Measurements from ENCODE around the gene HDAC10. TPM values are rescaled to one million over a fixed set of nuclear protein-coding genes. Genes with fewer than 3 reads are reported as not detected.

Gene HDAC10
- total and polyA plus RNA-seq, 3 donors from 2014 or later, result 13.5 to 33.1 (median 32.1) TPM

DNA sequence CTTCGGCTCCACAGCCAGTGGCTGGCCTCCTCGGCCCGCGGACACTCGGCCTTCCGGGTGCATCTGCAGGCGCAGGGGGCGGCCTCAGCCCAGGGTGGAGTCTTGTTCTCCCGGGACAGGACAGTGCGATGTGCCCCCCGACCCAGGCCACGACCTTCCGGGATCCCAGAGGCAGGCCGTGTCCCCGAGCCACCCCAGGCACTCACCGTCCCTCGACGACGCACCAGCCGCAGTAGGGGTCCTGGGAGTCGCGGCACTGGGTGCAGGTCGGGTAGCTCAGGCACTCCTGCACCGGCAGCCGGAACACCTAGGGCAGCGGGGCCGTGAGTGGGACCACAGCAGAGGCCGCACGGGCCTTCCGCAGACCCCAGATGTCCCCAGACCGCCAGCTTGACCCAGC lies 36.7 kb upstream of the HDAC10 start:
- DNase-seq, result no peak
- Histone ChIP-seq H3K4me1 (peaks cover 4% of the 10 kb centered on the region), H3K27me3 (no peaks in the 10 kb centered on the region), H3K36me3 (ENCODE audit: low read depth, missing control alignments) (no peaks in the 10 kb centered on the region), H3K4me3 (no peak overlapping the region), H3K27ac (no peak overlapping the region), H3K9me3 (no peaks in the 10 kb centered on the region)
- intact Hi-C loops (cut with DNase I; ENCODE audit: low total_unique reads), result no loop called here
- no peak for TF ChIP-seq POLR2A (IDR thresholded peaks at IDR 0.05)
- TF ChIP-seq CTCF (IDR thresholded peaks at IDR 0.05), result no peak
- WGBS, 2 donors, result 95% methylated on average over 31 of the region's 31 CpGs; no CpG with 5 or more reads in 1 of the 2 donors

DNA sequence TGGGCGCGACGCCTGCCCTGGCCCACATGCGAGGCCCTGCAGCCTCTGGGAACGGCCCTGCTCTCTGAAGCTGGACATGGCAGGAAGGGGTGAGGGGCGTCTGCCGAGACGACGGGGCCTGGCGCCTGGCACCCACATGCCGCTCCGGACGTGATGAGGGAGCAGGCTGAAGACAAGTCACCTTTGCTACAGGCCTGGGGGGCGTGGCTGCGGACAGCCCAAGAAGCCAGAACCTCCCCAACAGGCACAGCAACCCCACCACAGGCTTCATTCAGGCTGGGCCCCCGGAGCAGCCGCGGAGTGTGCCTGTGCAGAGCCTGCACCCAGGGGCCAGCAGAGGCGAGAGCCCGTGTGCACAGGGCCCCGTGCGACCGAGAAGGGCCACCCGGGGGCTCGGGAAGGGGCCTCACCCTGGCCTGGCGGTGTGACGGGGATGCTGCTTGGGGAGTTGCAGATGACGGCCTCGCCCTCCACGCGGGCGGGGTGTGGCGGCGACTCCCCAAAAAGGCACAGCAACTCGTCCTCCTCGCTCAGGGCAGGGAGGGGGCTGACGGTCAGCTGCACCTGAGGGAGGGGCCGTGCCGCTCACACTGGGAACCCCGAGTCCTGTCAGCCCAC lies 35.7 kb upstream of the HDAC10 start:
- Histone ChIP-seq H3K4me3 (no peak overlapping the region), H3K27me3 (no peaks in the 10 kb centered on the region), H3K27ac (no peak overlapping the region), H3K9me3 (no peaks in the 10 kb centered on the region), H3K4me1 (no peaks in the 10 kb centered on the region), H3K36me3 (ENCODE audit: low read depth, missing control alignments) (no peaks in the 10 kb centered on the region)
- no peak for DNase-seq
- intact Hi-C loops (cut with DNase I; ENCODE audit: low total_unique reads), result no loop called here
- no peak for TF ChIP-seq CTCF (IDR thresholded peaks at IDR 0.05)
- no peak for TF ChIP-seq POLR2A (IDR thresholded peaks at IDR 0.05)
- 91% methylated on average over 40 of the region's 40 CpGs; no CpG with 5 or more reads in 1 of the 2 donors for WGBS, 2 donors

DNA sequence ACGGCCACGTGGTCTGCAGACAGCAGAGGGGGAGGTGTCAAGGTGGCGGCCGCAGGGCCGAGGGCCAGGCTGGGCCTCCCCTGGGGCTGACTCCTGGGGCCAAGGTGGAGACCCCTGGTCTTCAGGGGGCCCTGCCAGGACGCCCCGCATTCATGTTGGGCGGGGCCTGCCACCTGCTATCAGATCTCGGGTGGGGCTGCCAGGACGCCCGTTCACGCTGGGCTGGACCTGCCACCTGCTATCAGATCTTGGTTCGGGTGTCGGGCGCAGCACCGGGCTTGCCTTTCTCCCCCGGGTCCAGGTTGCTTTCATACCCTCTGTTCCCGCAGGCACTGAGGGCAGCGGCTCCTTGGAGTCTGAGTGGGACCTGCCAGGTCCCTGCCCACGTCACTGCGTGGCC lies 35.2 kb upstream of the HDAC10 start:
- 87 to 90% methylated on average over 7 to 14 of the region's 21 CpGs for WGBS, 2 donors
- Histone ChIP-seq H3K27me3 (no peaks in the 10 kb centered on the region), H3K9me3 (no peaks in the 10 kb centered on the region), H3K27ac (no peak overlapping the region), H3K36me3 (ENCODE audit: low read depth, missing control alignments) (no peaks in the 10 kb centered on the region), H3K4me1 (no peaks in the 10 kb centered on the region), H3K4me3 (no peak overlapping the region)
- DNase-seq, result no peak
- TF ChIP-seq CTCF (IDR thresholded peaks at IDR 0.05) (no peak), POLR2A (IDR thresholded peaks at IDR 0.05) (no peak)
- intact Hi-C loops (cut with DNase I; ENCODE audit: low total_unique reads), result no loop called here

- Histone ChIP-seq H3K27me3 (no peaks in the 10 kb centered on the region), H3K9me3 (no peaks in the 10 kb centered on the region), H3K4me1 (no peaks in the 10 kb centered on the region), H3K36me3 (ENCODE audit: low read depth, missing control alignments) (no peaks in the 10 kb centered on the region), H3K4me3 (no peak overlapping the region), H3K27ac (no peak overlapping the region)
- 94 to 96% methylated on average over 24 to 31 of the region's 34 CpGs for WGBS, 2 donors
- no peak for DNase-seq
- intact Hi-C loops (cut with DNase I; ENCODE audit: low total_unique reads), result no loop called here
- TF ChIP-seq POLR2A (IDR thresholded peaks at IDR 0.05) (no peak), CTCF (IDR thresholded peaks at IDR 0.05) (no peak)
Measured at GRCh38 chr22:50285568-50286229, 34.6 kb upstream of the HDAC10 start.

- no peaks in the 10 kb centered on the region for H3K4me1 ChIP-seq
- H3K27ac ChIP-seq, result no peak overlapping the region
- DNase-seq, result no peak
- H3K9me3 ChIP-seq, result no peaks in the 10 kb centered on the region
- H3K27me3 ChIP-seq, result no peaks in the 10 kb centered on the region
- H3K36me3 ChIP-seq (ENCODE audit: low read depth, missing control alignments), result no peaks in the 10 kb centered on the region
- WGBS, 2 donors, result 91 to 93% methylated on average over 9 to 13 of the region's 13 CpGs
- H3K4me3 ChIP-seq, result no peak overlapping the region
- intact Hi-C loops (cut with DNase I; ENCODE audit: low total_unique reads), result no loop called here
- no peak for TF ChIP-seq CTCF (IDR thresholded peaks at IDR 0.05)
- no peak for TF ChIP-seq POLR2A (IDR thresholded peaks at IDR 0.05)
Measured at GRCh38 chr22:50284479-50284878, 33.4 kb upstream of the HDAC10 start.
